ENCODE results near the gene EMP1.

DNA sequence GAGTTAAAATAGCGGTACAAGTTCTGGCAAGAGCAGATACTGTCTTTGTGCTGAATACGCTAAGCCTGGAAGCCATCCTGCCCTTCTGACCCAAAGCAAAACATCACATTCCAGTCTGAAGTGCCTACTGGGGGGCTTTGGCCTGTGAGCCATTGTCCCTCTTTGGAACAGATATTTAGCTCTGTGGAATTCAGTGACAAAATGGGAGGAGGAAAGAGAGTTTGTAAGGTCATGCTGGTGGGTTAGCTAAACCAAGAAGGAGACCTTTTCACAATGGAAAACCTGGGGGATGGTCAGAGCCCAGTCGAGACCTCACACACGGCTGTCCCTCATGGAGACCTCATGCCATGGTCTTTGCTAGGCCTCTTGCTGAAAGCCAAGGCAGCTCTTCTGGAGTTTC lies 18.5 kb downstream of the EMP1 start:
- TF ChIP-seq, protein P1, sequence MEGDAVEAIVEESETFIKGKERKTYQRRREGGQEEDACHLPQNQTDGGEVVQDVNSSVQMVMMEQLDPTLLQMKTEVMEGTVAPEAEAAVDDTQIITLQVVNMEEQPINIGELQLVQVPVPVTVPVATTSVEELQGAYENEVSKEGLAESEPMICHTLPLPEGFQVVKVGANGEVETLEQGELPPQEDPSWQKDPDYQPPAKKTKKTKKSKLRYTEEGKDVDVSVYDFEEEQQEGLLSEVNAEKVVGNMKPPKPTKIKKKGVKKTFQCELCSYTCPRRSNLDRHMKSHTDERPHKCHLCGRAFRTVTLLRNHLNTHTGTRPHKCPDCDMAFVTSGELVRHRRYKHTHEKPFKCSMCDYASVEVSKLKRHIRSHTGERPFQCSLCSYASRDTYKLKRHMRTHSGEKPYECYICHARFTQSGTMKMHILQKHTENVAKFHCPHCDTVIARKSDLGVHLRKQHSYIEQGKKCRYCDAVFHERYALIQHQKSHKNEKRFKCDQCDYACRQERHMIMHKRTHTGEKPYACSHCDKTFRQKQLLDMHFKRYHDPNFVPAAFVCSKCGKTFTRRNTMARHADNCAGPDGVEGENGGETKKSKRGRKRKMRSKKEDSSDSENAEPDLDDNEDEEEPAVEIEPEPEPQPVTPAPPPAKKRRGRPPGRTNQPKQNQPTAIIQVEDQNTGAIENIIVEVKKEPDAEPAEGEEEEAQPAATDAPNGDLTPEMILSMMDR (conservative IDR thresholded peaks at IDR 0.05 in 1 of 2, IDR thresholded peaks at IDR 0.05 in 1 of 2; ENCODE audit: low read depth in 1 of 2, low read length in 2 of 2), result no peak
- no peak for TF ChIP-seq EZH2 (IDR thresholded peaks at IDR 0.05; ENCODE audit: low read length, missing control alignments)
